Measurements from ENCODE around the gene AVEN. TPM values are rescaled to one million over a fixed set of nuclear protein-coding genes. Genes with fewer than 3 reads are reported as not detected.
A peak's percentile ranks its signal among the peaks of the same experiment; 100 is the strongest.
"Not testable (repeated sequence)": the region's sequence is repeated elsewhere in the genome, so short reads cannot be mapped to it uniquely, and the experiment has no call there.

The AVEN gene
- total RNA-seq, 1 donor from 2014 or later: 15.1 TPM

- peak; percentile 88 for ATAC-seq
These were observed 757 bp downstream of the AVEN start for GRCh38 chr15:34038023-34038870.

- no peak for ATAC-seq
These were observed 6.8 kb downstream of the AVEN start for GRCh38 chr15:34031987-34032760.

- ATAC-seq: no peak
These were observed 11.4 kb downstream of the AVEN start for GRCh38 chr15:34027606-34028005.

GRCh38 chr15:34025252-34025651 is 13.8 kb downstream of the AVEN start:
- ATAC-seq: no peak

- peak; percentile 86 for ATAC-seq
These were observed 15.1 kb downstream of the AVEN start for GRCh38 chr15:34023907-34024306.

GRCh38 chr15:34019369-34019990 is 19.5 kb downstream of the AVEN start:
- ATAC-seq: no peak

- not testable (repeated sequence) for ATAC-seq
These were observed 20.3 kb downstream of the AVEN start for GRCh38 chr15:34018738-34019137.

- ATAC-seq: no peak
These were observed 20.9 kb downstream of the AVEN start for GRCh38 chr15:34018021-34018645.

- no peak for ATAC-seq
These were observed 24.4 kb downstream of the AVEN start for GRCh38 chr15:34014556-34014955.

GRCh38 chr15:34013746-34014145 is 25.3 kb downstream of the AVEN start:
- ATAC-seq: no peak

GRCh38 chr15:34012461-34013028 is 26.5 kb downstream of the AVEN start:
- no peak for ATAC-seq

GRCh38 chr15:34011481-34011880 is 27.5 kb downstream of the AVEN start:
- no peak for ATAC-seq

GRCh38 chr15:34010921-34011320 is 28.1 kb downstream of the AVEN start:
- ATAC-seq: no peak

- no peak for ATAC-seq
These were observed 29.3 kb downstream of the AVEN start for GRCh38 chr15:34009656-34010055.

GRCh38 chr15:34006381-34006780 is 32.6 kb downstream of the AVEN start:
- no peak for ATAC-seq

- ATAC-seq: peak; percentile 67
These were observed 37.5 kb downstream of the AVEN start for GRCh38 chr15:34001536-34001935.

GRCh38 chr15:33995666-33996065 is 43.3 kb downstream of the AVEN start:
- not testable (repeated sequence) for ATAC-seq

GRCh38 chr15:33994005-33994615 is 44.9 kb downstream of the AVEN start:
- no peak for ATAC-seq

- ATAC-seq: no peak
These were observed 50.6 kb downstream of the AVEN start for GRCh38 chr15:33988384-33988783.

GRCh38 chr15:33987444-33987843 is 51.6 kb downstream of the AVEN start:
- no peak for ATAC-seq

GRCh38 chr15:33985751-33986150 is 53.3 kb downstream of the AVEN start:
- no peak for ATAC-seq

- ATAC-seq: no peak
These were observed 53.7 kb downstream of the AVEN start for GRCh38 chr15:33985287-33985686.
